PC-3 (cell line): ENCODE data around the gene IFT57.

Experiments
- EZH2 ChIP-seq: fragments of 300-600 bp; sonication (generic); IDR thresholded peaks from one replicate; pipeline ENCODE4 v1.6.1; 2017; ENCODE audit warnings: antibody characterized with exemption, mild to moderate bottlenecking, low read length; ENCODE audit not compliant: unreplicated experiment
- TF ChIP-seq, protein P1 (sequence below): fragments of 300-600 bp; sonication (generic); conservative IDR thresholded peaks from 2 replicates; pipeline ENCODE4 v1.5.1; 2017; ENCODE audit warnings: antibody characterized with exemption, low read depth, mild to moderate bottlenecking, low read length

DNA sequence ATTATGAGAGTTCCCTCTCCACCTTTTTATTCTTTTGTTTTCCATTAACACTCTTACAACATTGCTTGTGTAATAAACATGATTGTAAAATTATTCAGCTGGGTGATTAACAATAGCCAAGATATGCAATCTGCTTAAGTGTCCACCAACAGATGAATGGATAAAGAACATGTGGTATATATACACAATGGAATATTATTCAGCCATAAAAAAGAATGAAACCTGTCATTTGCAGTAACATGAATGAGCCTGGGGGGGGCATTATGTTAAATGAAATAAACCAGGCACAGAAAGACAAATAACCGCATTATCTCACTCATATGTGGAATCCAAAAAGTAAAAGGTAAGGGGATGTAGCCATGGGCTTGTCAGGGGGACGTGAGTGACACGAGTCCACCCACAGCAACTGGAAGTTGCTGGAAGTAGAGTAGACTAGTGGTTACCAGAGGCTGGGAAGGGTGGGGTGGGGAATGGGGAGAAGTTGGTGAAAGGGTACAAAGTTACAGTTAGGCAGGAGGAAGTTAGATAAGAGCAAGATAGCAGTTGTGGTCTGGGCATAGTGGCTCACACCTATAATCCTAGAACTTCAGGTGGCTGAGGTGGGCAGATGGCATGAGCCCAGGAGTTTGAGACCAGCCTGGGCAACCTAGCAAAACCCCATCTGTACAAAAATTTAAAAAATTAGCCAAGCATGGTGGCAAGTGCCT lies 102.7 kb downstream of the IFT57 start:
- TF ChIP-seq, protein P1, sequence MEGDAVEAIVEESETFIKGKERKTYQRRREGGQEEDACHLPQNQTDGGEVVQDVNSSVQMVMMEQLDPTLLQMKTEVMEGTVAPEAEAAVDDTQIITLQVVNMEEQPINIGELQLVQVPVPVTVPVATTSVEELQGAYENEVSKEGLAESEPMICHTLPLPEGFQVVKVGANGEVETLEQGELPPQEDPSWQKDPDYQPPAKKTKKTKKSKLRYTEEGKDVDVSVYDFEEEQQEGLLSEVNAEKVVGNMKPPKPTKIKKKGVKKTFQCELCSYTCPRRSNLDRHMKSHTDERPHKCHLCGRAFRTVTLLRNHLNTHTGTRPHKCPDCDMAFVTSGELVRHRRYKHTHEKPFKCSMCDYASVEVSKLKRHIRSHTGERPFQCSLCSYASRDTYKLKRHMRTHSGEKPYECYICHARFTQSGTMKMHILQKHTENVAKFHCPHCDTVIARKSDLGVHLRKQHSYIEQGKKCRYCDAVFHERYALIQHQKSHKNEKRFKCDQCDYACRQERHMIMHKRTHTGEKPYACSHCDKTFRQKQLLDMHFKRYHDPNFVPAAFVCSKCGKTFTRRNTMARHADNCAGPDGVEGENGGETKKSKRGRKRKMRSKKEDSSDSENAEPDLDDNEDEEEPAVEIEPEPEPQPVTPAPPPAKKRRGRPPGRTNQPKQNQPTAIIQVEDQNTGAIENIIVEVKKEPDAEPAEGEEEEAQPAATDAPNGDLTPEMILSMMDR, result no peak
- no peak for TF ChIP-seq EZH2
